Activated CD8-positive, alpha-beta memory T cell treated with anti-CD3 and anti-CD28 coated beads, Interleukin-2, amount 50 U/mL, for 4 hours (primary cell): ENCODE data around the gene KLHL29.

Experiments used
- DNase-seq: peaks from one replicate; pipeline ENCODE4 v3.0.0-alpha.2; 2020

The KLHL29 gene

DNA sequence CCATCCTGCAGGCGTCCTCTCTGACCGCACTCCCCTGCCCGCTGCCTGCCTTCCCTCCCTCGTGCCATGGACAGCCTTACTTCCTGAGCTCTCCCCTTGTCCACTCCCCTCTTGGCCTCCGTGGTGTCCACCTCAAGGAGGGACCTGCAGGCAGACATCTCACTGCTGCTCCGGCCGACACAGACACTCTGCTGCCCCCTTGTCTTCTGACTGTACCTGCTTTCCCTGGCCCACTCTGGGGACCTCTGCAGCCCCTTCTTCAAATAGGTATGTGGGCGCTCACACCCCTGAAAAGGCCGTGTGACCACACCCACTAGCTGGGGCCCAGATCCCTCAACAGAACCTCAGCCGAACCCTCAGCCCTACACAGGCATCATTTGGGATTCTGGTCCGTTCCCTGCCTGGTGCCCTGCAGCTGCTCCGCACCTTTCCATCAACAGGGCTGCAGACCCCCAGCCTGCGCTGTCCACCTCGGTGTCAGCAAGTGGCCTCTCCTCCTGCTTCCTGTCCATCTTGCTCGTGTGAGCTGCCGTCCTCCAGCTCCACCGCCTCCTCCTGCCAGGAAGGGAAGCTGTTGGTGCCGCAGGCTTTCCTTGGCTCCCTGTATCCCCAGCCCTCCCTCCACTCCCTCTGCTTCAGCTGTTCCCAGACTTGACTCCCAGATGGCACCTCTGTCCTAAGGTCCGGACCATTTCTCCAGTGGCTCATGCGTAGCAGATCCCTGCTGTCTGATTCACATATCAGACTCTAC lies 94.1 kb downstream of the KLHL29 start:
- DNase-seq: no peak

DNA sequence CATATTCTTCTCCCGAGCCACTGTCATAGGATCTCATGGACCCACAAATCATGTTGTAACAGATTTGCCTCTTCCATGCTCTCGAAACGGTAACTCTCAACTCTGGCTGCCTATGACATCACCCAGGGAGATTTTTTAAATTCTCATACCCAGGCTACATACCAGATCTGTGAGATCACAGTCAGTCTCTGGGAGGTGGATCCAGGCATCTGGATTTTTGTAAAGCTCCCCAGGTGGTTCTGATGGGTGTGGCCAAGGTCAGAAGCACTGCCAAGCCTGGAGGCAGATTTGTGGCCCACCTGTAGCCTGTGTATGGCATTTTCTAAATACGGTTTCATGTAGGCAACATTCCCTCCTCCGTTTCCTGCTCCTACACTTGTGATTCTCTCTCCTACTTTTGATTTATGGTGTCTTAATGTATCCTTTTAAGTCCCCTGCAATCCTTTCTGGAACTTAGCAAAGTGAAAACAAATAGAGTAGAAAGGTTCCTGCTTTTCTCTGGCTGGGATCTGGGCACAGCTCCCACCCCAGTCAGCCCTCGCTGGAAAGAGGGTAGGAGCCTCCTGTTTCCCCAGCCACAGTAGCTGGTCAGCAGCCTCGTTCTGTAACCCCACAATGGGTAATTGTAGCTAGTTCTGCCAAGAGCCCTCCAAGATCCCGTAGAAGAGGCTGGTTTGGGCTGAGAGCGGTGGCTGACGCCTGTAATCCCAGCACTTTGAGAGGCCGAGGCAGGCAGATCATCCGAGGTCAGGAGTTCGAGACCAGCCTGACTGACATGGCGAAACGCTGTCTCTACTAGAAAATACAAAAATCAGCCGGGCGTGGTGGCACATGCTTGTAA lies 96.2 kb downstream of the KLHL29 start:
- DNase-seq: no peak

DNA sequence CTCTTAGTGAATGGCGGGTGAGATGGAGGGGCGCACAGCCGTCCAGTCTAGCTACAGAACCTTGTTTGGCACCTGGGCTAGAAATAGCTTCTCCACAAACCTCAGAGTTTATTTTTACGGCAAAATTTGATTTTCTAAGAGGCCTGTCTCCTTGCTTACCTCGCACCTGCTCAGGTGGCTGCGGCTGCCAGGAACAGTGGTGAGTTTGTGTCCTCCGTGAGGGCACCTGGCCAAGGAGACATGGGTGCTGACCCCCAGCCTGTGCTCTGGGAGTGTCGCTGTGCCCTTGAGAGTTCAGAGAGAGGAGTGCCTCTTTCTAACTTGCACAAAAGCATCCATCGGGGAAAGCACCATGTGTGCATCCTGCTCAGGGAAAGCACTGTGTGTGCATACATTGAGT lies 97.2 kb downstream of the KLHL29 start:
- DNase-seq: no peak

DNA sequence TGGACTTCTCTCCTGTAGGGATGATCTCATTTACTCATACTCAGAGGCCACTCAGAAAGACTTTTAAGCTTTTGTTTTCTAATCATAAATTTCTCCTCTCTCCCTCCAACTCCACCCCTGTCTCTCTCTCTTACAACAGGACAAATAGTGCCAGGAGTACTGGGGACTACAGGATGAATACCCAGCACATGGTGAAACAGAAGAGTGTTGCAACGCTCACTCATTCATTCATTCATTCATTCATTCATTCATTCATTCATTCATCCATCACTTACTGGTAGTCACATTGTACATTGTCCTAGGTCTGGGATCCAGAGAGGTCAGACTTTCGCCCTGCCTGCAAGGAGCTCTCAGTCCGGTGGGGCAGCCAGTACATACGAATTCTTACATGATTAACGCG lies 97.6 kb downstream of the KLHL29 start:
- no peak for DNase-seq

DNA sequence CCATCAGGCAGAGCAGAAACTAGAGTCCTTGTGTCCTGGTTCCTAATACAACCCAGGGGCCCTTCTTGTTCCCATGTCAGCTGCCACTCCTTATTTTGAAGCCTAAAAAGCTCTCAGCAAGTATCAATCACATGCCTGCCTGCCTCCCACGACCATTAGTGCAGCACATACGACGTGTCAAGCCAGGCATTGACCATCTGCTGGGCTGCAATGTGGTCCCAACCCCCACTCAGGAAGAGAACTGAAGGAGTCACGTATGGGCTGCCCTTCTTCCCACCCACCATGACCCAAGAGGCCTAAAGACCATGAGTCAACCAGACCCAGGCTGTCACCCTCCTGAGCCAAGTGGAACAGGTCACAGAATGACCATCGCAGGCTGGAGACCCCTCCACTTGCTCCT lies 98.8 kb downstream of the KLHL29 start:
- no peak for DNase-seq

DNA sequence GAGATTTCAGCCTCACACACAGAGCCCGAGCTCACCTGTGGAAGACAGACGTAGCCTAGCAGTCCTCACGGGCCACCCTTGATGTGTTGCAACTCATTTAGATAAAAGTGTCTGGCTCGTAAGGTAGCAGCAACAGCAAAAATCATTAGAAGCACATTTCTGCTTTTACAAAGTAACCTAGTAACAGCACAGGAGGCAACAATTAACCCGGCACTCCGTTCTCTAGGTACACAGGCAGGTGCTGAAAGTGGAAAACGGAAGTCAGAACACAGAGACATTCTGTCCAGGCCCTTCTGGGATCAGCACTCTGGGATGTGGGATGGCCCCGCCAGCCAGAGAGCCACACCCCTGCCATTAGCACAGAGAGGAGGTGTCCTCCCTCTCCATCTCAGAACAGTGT lies 99.3 kb downstream of the KLHL29 start:
- no peak for DNase-seq

DNA sequence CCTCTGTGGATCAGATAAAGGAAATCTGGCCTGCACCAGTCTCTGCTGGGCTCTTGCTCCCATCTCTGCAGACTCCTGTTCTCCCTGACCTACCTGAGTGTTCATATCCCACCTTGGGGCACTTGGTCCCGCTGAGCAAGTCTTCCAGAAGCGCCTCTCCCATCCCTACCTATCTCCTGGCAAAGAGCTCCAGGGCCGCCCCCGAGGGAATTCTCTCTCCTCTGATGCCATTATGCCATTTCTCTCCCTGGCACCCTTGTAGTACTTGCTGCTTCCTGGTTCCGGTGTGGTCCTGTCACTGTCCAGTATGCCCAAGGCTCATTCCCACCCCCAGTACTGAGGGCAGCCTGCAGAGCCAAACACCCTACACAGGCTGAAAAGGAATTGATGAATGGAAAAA lies 99.8 kb downstream of the KLHL29 start:
- no peak for DNase-seq

DNA sequence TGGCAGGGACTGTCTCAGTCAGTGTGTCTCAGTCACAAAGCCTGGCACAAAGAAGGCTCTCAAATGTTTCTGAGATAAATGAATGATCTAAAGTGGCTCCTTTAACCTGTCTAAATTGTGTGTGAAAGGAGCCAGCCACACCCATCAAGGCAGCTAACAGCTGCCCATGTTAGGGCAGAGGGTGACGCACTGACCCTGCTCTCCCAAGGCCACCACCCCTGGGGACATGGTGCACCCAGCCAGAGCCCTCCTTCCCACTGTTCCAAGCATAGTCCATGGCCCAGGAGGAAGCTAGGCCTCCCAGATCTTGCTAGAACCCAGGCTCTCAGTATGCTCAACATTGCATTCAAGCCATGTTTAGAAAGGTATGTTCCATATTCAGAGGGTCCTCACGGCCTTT lies 100.3 kb downstream of the KLHL29 start:
- no peak for DNase-seq

DNA sequence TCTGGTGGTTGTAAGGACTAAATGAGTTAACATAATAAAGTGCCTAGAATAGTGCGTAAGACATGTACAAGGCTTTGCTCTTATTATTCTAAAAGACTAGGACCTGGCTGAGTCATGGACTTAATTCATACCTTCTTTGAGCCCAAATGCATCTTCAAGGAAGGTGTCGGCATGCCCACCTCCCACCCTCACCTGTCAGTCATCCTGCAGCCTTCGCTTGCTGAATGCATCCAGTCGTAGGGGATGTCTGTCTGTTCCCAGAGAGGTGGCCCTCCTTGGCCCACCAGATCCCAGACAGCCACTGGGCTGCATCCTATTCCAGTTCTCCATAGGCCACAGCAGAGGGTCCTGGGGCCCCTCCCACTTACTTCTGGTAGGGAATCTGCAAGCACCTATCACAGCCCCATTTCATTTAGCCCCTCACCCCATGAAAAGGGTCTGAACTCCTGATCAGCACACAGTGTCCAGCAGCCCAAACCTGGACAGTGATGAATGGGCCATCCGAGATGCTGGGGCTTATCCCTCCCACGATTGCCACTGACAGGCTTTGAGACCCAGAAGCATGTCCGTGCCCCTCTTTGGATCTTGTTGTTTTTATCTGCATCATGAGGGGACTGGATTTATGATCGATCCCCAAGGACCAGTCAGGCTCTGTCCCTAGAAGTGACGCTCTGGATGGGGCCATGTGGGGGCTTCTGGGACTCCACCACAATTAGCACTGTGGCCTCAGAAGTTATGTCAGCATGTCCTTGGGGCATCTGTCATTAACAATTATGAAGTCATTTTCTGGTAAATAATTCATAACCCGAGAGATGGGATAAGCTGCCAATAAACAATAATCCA lies 101.1 kb downstream of the KLHL29 start:
- DNase-seq: no peak

DNA sequence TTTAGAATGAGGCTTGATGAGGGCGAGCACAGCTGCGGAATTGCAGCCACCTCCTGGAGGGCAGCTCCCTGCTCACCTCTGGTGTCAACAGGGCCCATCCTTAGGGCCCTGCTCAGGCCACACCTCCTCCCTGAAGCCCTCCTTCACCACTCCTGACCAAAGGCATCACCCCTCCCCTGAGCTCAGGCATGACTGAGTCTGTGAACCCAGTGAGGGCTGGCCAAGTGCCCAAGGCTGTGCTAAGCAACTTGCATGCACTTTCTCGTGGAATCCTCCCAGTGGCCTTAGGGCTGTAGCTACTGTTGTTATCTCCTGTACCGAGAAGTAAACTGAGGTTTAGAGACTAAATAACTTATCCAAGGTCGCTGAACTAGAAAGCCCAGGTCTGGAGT lies 101.7 kb downstream of the KLHL29 start:
- DNase-seq: no peak

DNA sequence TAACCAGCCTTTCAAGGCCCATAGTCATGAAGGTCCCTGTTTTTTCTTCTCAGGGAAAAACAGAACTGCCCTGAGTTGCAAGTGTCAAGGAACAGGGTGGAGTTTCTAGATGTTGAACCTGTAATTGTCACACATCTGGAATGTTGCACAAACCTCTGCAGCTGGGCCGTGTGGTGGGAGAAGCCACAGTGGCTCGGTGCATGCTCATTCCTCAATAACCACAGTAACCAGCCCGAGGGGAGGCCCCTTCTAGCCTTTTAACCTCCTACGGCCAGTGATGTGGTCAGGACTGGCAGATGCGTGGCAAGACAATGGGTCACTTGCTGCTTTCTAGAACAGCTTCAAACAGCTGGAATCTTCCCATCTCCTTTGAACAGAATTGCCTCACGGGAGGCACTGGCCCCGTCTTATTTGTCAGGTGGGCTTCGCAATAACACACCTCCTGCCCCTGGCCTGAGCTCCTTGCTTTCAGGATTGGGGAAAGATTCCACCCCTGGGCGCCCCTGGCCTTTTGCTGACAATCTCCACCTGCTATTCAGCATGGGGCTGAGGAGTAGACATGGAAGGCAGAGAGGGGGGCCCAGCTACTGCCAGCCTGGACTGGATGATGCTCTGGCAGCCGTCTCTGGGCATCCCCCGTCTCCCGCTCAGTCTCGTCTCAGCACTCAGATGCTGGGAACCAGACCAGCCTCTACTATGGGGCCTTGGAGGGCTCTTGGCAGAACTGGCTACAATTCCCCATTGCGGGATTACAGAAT lies 102.9 kb downstream of the KLHL29 start:
- DNase-seq: no peak

DNA sequence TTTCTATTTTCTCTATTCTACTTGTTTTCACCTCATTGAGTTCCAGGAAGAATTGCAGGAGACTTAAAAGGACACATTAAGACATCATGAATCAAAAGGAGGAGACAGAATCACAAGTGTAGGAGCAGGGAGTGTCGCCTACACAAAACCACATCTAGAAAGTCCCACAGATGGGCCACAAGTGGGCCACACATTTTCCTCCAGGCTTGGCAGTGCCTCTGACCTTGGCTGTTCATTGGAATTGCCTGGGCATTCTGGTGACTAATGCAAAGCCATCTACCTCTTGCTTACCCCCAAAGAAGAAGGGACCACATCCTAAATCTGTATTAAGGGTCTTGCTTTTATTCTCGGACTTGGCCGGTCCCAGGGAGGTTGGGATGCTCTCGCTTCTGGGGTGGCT lies 103.6 kb downstream of the KLHL29 start:
- DNase-seq: no peak

DNA sequence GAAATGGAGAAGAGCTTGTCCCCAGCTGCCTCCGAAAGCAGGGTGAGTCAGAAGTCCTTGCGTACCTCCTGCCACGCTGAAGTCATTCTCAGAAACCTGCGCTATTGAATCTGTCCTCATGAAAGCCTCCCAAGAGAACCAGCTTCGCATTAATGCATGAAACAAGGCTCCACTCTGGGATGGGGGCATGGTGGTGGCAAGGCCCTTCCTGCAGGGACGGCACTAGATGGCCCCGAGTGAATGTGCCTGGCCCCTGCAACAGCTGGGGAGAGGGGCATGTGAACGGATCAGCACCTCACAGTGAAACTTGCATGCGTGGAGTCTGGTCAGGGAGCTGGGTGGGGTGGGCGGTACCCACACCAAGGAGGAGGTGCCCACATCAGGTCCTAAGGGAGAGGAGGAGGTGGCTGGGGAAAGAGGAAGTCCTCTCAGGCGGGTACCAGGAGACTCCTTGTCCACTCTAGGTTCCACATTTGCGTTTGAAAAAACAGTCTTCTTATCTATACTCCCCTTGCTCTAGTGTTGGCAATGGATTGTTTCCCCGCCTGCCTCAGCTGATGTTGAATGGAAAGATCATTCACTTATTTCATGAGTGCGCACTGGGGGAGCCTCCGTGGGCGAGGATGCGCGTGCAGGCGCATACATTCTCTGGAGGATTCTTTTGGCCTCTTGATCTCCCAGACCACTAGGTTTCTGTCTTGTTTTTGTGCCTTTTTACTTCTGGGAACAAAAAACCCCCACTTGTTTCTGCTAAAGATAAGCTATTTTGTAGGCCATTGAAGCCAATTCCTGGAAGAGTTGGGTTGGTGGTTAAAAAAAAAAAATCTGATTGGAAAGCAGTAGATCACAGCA lies 104.7 kb downstream of the KLHL29 start:
- no peak for DNase-seq

DNA sequence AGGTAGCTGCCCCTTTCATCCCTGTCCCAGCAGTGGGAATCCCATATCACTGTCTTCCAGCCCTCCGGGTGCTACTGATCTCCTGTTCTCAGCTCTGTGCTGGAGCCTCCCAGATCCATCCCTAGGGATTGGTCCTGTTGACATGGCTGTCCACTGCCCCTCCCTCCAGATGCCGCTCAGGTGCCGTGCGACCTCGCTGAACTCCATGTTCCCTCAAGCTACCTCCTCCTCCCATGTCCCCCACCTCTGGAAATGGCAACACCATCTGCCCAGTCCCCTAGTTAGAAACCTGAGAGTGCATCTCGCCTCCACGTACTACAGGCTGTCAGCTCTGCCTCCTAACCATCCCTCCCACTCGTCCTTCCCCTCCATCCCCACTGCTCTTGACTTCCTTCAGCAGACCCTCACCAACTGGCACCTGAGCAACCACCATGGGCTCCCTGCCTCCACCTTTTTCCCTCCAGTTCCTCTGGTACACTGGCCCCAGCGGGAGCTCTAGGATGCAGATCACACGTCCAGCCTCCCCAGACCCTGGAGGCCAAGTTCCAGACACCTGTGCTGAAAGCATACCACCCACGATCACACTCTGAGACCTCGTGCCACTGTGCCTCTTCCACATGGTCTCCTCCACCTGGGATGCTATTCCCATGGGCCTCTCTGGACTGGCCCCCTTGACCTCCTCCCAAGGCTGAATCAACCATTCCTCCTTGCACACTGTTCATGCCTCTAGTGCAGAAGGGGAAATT lies 106.8 kb downstream of the KLHL29 start:
- no peak for DNase-seq

DNA sequence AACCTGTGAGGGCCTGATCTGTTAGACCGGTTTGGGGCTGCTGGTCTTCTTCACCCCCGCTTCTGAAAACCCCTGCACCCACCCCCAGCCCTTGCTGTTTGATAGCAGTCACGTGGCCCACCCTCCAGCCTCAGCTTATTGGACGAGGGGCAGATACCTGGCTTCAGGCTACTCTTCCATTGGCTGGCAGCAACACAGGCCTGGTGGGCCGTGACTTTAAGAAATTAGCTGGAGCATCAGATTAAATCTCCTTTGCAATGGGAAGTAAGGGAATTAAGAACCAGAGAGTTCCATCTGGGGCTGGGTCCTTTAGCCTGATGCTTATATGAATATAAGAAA lies 107.3 kb downstream of the KLHL29 start:
- no peak for DNase-seq

DNA sequence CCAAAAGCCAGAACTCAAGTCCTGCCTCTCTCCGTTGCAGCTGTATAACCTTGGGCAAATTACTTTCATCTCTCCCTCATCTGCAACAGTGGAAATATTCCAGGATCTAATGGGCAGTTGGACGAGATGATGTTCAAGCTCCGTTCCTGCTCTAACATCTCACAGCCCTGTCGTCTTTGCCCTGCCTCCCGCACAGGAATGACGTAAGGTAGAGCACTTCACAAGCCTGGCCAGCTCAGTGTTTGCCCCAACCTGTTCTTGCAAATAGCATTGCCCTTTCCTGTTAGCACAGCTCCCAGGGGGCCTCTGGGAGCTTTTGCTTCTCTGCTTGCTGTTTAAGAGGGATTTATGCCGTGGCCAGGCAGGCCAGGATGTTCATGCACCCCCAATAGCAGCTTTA lies 107.9 kb downstream of the KLHL29 start:
- DNase-seq: no peak

DNA sequence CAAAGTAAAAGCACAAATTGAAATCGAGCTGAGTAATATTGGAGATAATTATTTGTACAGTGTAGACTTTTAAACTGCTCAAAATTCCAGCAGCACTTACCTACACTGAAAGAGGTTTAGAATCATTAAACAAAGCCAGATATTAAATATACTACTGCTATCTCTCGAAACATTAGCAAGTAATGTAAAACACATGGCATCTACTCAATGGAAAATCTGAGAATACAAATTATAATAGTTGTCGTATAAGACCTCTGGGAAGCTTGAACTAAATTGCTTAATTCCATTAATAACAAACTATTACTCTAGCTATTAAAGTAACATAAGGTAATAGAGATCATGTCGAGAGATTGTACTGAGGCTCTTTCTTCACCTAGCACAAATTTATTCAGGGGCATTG lies 108.9 kb downstream of the KLHL29 start:
- no peak for DNase-seq

DNA sequence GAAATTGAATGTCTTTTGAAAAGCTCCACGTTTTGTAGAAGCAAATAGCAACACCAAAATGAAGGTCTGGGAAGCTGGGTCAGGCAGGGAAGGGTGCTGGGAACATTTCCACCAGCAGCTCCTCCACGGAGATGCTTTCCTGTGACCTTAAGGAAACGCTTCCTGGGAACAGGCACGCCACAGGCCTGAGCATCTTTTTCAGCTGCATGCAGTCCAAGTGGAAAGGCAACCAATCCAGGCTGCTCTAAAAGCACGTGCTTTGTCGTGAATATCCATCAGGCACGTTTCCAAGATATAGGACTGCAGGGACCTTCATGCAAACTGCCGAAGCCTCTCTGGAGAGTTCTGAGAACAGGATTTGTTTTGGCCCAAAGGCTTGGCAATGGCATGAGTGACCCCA lies 109.3 kb downstream of the KLHL29 start:
- DNase-seq: no peak

DNA sequence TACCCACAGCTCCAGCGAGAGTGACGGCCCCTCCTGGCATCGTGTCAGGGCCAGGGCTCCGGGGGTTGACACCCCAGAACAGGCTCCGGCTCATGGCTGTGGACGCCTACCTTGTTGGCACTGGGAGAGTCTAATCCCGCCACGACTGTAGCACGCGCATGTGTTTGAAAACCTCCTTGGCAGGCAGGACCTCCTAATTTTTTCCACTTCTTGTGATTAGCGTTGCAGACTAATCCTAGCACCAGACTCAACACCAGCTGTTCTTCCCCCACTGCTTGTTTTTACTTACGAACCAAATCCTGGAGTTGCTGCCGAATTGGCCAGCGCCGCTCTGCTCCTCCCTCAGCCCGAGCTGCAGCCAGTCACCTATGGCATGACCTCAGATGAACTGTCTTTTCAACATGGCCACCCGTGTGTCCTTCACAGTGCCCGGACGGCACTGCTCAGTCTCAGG lies 110.7 kb downstream of the KLHL29 start:
- no peak for DNase-seq

DNA sequence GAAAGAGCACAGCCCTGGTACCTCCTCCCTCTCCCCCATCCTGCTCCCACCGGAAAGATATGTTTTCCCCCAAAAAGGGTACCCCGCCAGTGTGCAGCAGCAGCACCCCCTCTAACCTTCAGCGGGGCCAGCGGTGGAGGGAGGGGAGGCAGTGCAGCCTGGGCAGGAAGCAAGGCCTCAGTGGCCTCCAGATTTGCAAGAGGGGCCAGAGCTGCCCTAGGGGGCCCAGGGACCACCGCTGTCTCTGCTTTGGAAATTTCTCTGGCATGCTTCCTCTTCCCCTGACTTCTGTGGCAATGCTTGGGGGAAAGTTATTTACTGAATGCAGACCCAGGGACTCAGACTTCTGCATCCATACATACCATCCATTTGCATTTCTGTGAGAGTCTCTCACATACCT lies 111.5 kb downstream of the KLHL29 start:
- no peak for DNase-seq

DNA sequence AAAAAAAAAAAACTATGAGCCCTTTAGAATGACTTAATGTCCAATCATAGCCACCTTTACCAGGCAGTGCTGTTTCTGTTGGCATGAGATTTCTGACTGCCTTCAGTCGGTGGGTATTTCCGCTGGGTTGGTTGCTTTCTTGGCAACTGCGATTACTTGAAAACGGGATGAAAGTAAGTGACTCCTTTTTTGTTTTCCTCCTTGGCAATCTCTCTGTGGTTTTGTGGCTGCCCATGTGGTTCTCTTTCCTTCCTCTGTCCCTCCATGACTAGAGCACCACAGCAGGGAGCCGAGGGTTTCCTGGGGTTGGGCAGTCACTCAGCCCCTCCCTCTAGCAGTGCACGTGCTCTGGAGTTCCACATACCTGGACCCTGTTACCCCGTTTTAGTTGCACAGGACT lies 112.1 kb downstream of the KLHL29 start:
- no peak for DNase-seq
